Mammary epithelial cell (primary cell): ENCODE results near the gene IQGAP2.

ENCODE experiments used
- CTCF ChIP-seq, 2 donors: IDR thresholded peaks in 1 of 2; conservative IDR thresholded peaks in 1 of 2; 2 replicates each; pipeline ENCODE4 v1.5.1; 2011 to 2012; ENCODE audit warnings: inconsistent platforms in 2 of 2, low read length in 2 of 2, mild to moderate bottlenecking in 2 of 2, control low read depth in 1 of 2, low read depth in 1 of 2; ENCODE audit not compliant: insufficient read depth in 1 of 2; ENCODE audit errors: extremely low read depth in 1 of 2
- EZH2 ChIP-seq: IDR thresholded peaks from 2 replicates; pipeline ENCODE4 v1.6.1; 2012; ENCODE audit warnings: low read length, inconsistent platforms, borderline replicate concordance

- TF ChIP-seq CTCF (conservative IDR thresholded peaks at IDR 0.05 in 1 of 2, IDR thresholded peaks at IDR 0.05 in 1 of 2; ENCODE audit: extremely low read depth in 1 of 2, insufficient read depth in 1 of 2, low read depth in 1 of 2, low read length in 2 of 2), result no peak
- TF ChIP-seq EZH2, result no peak
These were observed 124.6 kb downstream of the IQGAP2 start for GRCh38 chr5:76527685-76528161.
